Neural cell (in vitro differentiated cells): ENCODE data around the gene IGFBP7. TPM values are rescaled to one million over a fixed set of nuclear protein-coding genes. Genes with fewer than 3 reads are reported as not detected.

Experiments used
- H2AFZ ChIP-seq: fragments of 200-600, 300-800 bp; sonication (generic), shearing (Covaris generic); 2 replicates; pipeline ENCODE4 v1.6.0; 2014; ENCODE audit warnings: low read depth, mild to moderate bottlenecking, antibody characterized with exemption, low read length, moderate library complexity
- H3F3A ChIP-seq: fragments of 200-600 bp; shearing (Covaris generic); 2 replicates; pipeline ENCODE4 v1.6.1; 2016; ENCODE audit warnings: mild to moderate bottlenecking, moderate library complexity, mixed read lengths, antibody characterized with exemption, low read length; ENCODE audit not compliant: insufficient read depth, poor library complexity, severe bottlenecking
- H3K27ac ChIP-seq: fragments of 200-600, 300-800 bp; sonication (generic), shearing (Covaris generic); 2 replicates; pipeline ENCODE4 v1.5.1; 2014; ENCODE audit warnings: mild to moderate bottlenecking, low read length, moderate library complexity
- H3K27me3 ChIP-seq: fragments of 300-800, 200-600 bp; sonication (generic), shearing (Covaris generic); 2 replicates; pipeline ENCODE4 v1.6.0; 2014; ENCODE audit warnings: mild to moderate bottlenecking, low read depth, low read length, moderate library complexity; ENCODE audit not compliant: insufficient read depth
- H3K36me3 ChIP-seq: fragments of 300-800, 200-600 bp; sonication (generic), shearing (Covaris generic); 2 replicates; pipeline ENCODE4 v1.5.1; 2014; ENCODE audit warnings: mild to moderate bottlenecking, antibody characterized with exemption, low read length, moderate library complexity; ENCODE audit not compliant: insufficient read depth
- H3K4me2 ChIP-seq: fragments of 300-800, 200-600 bp; sonication (generic), shearing (Covaris generic); 2 replicates; pipeline ENCODE4 v1.6.0; 2014; ENCODE audit warnings: mild to moderate bottlenecking, low read length
- H3K4me3 ChIP-seq: fragments of 300-800, 200-600 bp; sonication (generic), shearing (Covaris generic); 2 replicates; pipeline ENCODE4 v1.5.1; 2014; ENCODE audit warnings: mild to moderate bottlenecking, low read length, moderate library complexity
- H3K79me2 ChIP-seq: fragments of 200-600 bp; shearing (Covaris generic); replicated peaks from 2 replicates; pipeline ENCODE4 v1.6.0; 2014; ENCODE audit warnings: mild to moderate bottlenecking, low read length, moderate library complexity; ENCODE audit not compliant: insufficient read depth
- H3K9ac ChIP-seq: fragments of 300-800, 200-600 bp; sonication (generic), shearing (Covaris generic); 2 replicates; pipeline ENCODE4 v1.6.1; 2016; ENCODE audit warnings: mild to moderate bottlenecking, low read length, mixed read lengths
- H3K9me2 ChIP-seq: fragments of 200-600 bp; shearing (Covaris generic); 2 replicates; pipeline ENCODE4 v1.6.1; 2016; ENCODE audit warnings: mild to moderate bottlenecking, low read length, mixed read lengths; ENCODE audit not compliant: insufficient read depth
- H3K9me3 ChIP-seq: fragments of 200-600, 300-800 bp; sonication (generic), shearing (Covaris generic); 2 replicates; pipeline ENCODE4 v1.6.1; 2016; ENCODE audit warnings: mild to moderate bottlenecking, mixed run types, low read length, moderate library complexity, mixed read lengths
- H4K20me1 ChIP-seq: fragments of 200-600 bp; shearing (Covaris generic); 2 replicates; pipeline ENCODE4 v1.6.1; 2016; ENCODE audit warnings: mild to moderate bottlenecking, mixed run types; ENCODE audit not compliant: insufficient read depth
- CTCF ChIP-seq: fragments of 450-650 bp; IDR thresholded peaks from 2 replicates; pipeline ENCODE4 v1.5.1; 2014; ENCODE audit warnings: antibody characterized with exemption, mild to moderate bottlenecking, moderate library complexity; ENCODE audit not compliant: poor library complexity, severe bottlenecking
- EP300 ChIP-seq: fragments of 450-650 bp; conservative IDR thresholded peaks from 2 replicates; pipeline ENCODE4 v1.6.1; 2014; ENCODE audit warnings: antibody characterized with exemption, mild to moderate bottlenecking, moderate library complexity; ENCODE audit not compliant: poor library complexity, severe bottlenecking
- EZH2 ChIP-seq: fragments of 200-600, 300-800 bp; shearing (Covaris generic), sonication (generic); IDR thresholded peaks from 2 replicates; pipeline ENCODE4 v1.6.1; 2014; ENCODE audit warnings: antibody characterized with exemption, low read length, borderline replicate concordance, mild to moderate bottlenecking; ENCODE audit not compliant: insufficient read depth, poor library complexity, severe bottlenecking
- MXI1 ChIP-seq: fragments of 450-650 bp; conservative IDR thresholded peaks from 2 replicates; pipeline ENCODE4 v1.6.1; 2014; ENCODE audit warnings: antibody characterized with exemption, mild to moderate bottlenecking; ENCODE audit not compliant: poor library complexity, severe bottlenecking
- POLR2AphosphoS5 ChIP-seq: IDR thresholded peaks from 2 replicates; pipeline ENCODE4 v1.6.1; 2012
- RAD21 ChIP-seq: fragments of 450-650 bp; conservative IDR thresholded peaks from 2 replicates; pipeline ENCODE4 v1.6.1; 2014; ENCODE audit warnings: antibody characterized with exemption, mild to moderate bottlenecking, moderate library complexity
- REST ChIP-seq: IDR thresholded peaks from 2 replicates; pipeline ENCODE4 v1.6.1; 2012; ENCODE audit warnings: borderline replicate concordance
- SMC3 ChIP-seq: fragments of 450-650 bp; conservative IDR thresholded peaks from 2 replicates; pipeline ENCODE4 v1.6.1; 2014; ENCODE audit warnings: antibody characterized with exemption, mild to moderate bottlenecking, moderate library complexity; ENCODE audit not compliant: poor library complexity
- TAF1 ChIP-seq: IDR thresholded peaks from 2 replicates; pipeline ENCODE4 v1.6.1; 2012; ENCODE audit warnings: low read depth
- polyA plus RNA-seq: library from polyadenylated mRNA; depleted of rRNA; stranded (reverse); fragments of >200 nt; gene quantifications from 2 replicates; pipeline ENCODE4 v1.2.3, GENCODE V29; 2014

IGFBP7 gene
- polyA plus RNA-seq, 1 donor from 2014 or later, result 0.33 TPM

GRCh38 chr4:57071326-57071725, 38.9 kb downstream of the IGFBP7 start:
- H3K4me2 ChIP-seq, result no peak overlapping the region
- no peaks in the 10 kb centered on the region for H3K79me2 ChIP-seq
- H3K9me2 ChIP-seq, result no peaks in the 10 kb centered on the region
- no peaks in the 10 kb centered on the region for H3K9me3 ChIP-seq
- H3K36me3 ChIP-seq, result no peaks in the 10 kb centered on the region
- H4K20me1 ChIP-seq, result no peaks in the 10 kb centered on the region
- no peak overlapping the region for H2AFZ ChIP-seq
- no peak for TF ChIP-seq SMC3
- no peak for TF ChIP-seq POLR2AphosphoS5
- TF ChIP-seq CTCF, result no peak
- TF ChIP-seq TAF1, result no peak
- no peak for TF ChIP-seq EP300
- TF ChIP-seq REST, result no peak
- no peak for TF ChIP-seq MXI1
- TF ChIP-seq EZH2, result no peak
- TF ChIP-seq RAD21, result no peak
- no peak overlapping the region for H3K4me3 ChIP-seq
- H3K27ac ChIP-seq, result no peak overlapping the region
- no peaks in the 10 kb centered on the region for H3F3A ChIP-seq
- no peaks in the 10 kb centered on the region for H3K27me3 ChIP-seq
- no peak overlapping the region for H3K9ac ChIP-seq

GRCh38 chr4:57070461-57070860, 39.7 kb downstream of the IGFBP7 start:
- Histone ChIP-seq H3K27me3 (no peaks in the 10 kb centered on the region), H2AFZ (no peak overlapping the region), H3F3A (no peaks in the 10 kb centered on the region), H4K20me1 (no peaks in the 10 kb centered on the region), H3K27ac (no peak overlapping the region), H3K4me3 (no peak overlapping the region), H3K79me2 (no peaks in the 10 kb centered on the region), H3K4me2 (no peak overlapping the region), H3K36me3 (no peaks in the 10 kb centered on the region), H3K9me2 (no peaks in the 10 kb centered on the region), H3K9me3 (no peaks in the 10 kb centered on the region), H3K9ac (no peak overlapping the region)
- no peak for TF ChIP-seq SMC3
- no peak for TF ChIP-seq REST
- TF ChIP-seq TAF1, result no peak
- TF ChIP-seq RAD21, result no peak
- TF ChIP-seq CTCF, result no peak
- TF ChIP-seq MXI1, result no peak
- no peak for TF ChIP-seq POLR2AphosphoS5
- TF ChIP-seq EP300, result no peak
- no peak for TF ChIP-seq EZH2
